Tibial nerve (tissue), 4 donors: ENCODE results near the gene ZNF821. TPM values are rescaled to one million over a fixed set of nuclear protein-coding genes. Genes with fewer than 3 reads are reported as not detected.

Experiments used
- DNase-seq, 2 donors: peaks; one replicate each; pipeline ENCODE4 v3.0.0-alpha.2; 2019; ENCODE audit warnings: low spot score in 2 of 2
- H3K27ac ChIP-seq, 4 donors: fragments of 200-600 bp; sonication (generic) in 3 of 4; one replicate each; pipeline ENCODE4 v1.5.1; 2017 to 2019; ENCODE audit warnings: mild to moderate bottlenecking in 1 of 4
- H3K27me3 ChIP-seq, 2 donors: fragments of 200-600 bp; sonication (generic) in 1 of 2; one replicate each; pipeline versions ENCODE4 v1.5.1 to v1.6.0; 2017 to 2019
- H3K36me3 ChIP-seq, 3 donors: fragments of 200-600 bp; sonication (generic); one replicate each; pipeline ENCODE4 v1.5.1; 2018 to 2019
- H3K4me1 ChIP-seq, 4 donors: fragments of 200-600 bp; sonication (generic) in 3 of 4; one replicate each; pipeline ENCODE4 v1.5.1; 2017 to 2019
- H3K4me3 ChIP-seq, 4 donors: fragments of 200-600 bp; sonication (generic) in 3 of 4; one replicate each; pipeline ENCODE4 v1.5.1; 2017 to 2019; ENCODE audit warnings: mild to moderate bottlenecking in 1 of 4, moderate library complexity in 1 of 4
- H3K9me3 ChIP-seq, 4 donors: fragments of 200-600 bp; sonication (generic) in 3 of 4; one replicate each; pipeline ENCODE4 v1.5.1; 2017 to 2019
- EP300 ChIP-seq, 2 donors: sonication (generic); formaldehyde crosslinking; IDR thresholded peaks; one replicate each; pipeline ENCODE4 v1.6.1; 2017; ENCODE audit warnings: antibody characterized with exemption in 2 of 2, mild to moderate bottlenecking in 1 of 2
- POLR2A ChIP-seq, 2 donors: fragments of 450-650 bp; IDR thresholded peaks; one replicate each; pipeline ENCODE4 v1.6.1; 2017; ENCODE audit warnings: antibody characterized with exemption in 2 of 2, mild to moderate bottlenecking in 2 of 2, moderate library complexity in 2 of 2
- WGBS, 2 donors: methylation state at CpG; one replicate each; pipeline ENCODE4 v1.1.5; 2018; 5-methylcytosine and 5-hydroxymethylcytosine counted together
- total RNA-seq, 4 donors: library from RNA; depleted of rRNA; stranded (reverse); fragments of >200 nt; gene quantifications; one replicate each; pipeline ENCODE4 v1.1.0, GENCODE V29; 2016
- TF ChIP-seq, protein P1 (sequence below), 5 experiments: fragments of 200-600 bp in 3 of 5; fragments of 450-650 bp in 2 of 5; sonication (generic) in 3 of 5; IDR thresholded peaks; one replicate each; pipeline ENCODE4 v1.5.1; 2016 to 2019; ENCODE audit warnings: antibody characterized with exemption in 5 of 5, mild to moderate bottlenecking in 3 of 5, moderate library complexity in 2 of 5

ZNF821 gene
- total RNA-seq: 10 to 100 TPM in 1 of 4 donors, 1 to 10 TPM in 3; 3.5 to 18.9 (median 4.3) TPM

GRCh38 chr16:71883849-71884638 is at the start of gene ZNF821:
Gene ZNF821 (minus strand): TSS chr16:71884182. CDS start chr16:71879946, 4,236 bp downstream.
- 0 to 1% methylated on average over 21 to 31 of the region's 85 CpGs for WGBS, 2 donors
- peak within 1 kb of the TSS; percentile 91 to 96 (median 94) for H3K27ac ChIP-seq
- peak; percentile 49 to 55 for DNase-seq
- H3K9me3 ChIP-seq: no peaks in the 10 kb centered on the region
- H3K4me3 ChIP-seq: peak within 1 kb of the TSS; percentile 78 to 99 (median 88)
- TF ChIP-seq EP300 (IDR thresholded peaks at IDR 0.05): no peak
- peak in 1 of 2 donors; percentile 38 for TF ChIP-seq POLR2A (IDR thresholded peaks at IDR 0.05)
- TF ChIP-seq, protein P1, sequence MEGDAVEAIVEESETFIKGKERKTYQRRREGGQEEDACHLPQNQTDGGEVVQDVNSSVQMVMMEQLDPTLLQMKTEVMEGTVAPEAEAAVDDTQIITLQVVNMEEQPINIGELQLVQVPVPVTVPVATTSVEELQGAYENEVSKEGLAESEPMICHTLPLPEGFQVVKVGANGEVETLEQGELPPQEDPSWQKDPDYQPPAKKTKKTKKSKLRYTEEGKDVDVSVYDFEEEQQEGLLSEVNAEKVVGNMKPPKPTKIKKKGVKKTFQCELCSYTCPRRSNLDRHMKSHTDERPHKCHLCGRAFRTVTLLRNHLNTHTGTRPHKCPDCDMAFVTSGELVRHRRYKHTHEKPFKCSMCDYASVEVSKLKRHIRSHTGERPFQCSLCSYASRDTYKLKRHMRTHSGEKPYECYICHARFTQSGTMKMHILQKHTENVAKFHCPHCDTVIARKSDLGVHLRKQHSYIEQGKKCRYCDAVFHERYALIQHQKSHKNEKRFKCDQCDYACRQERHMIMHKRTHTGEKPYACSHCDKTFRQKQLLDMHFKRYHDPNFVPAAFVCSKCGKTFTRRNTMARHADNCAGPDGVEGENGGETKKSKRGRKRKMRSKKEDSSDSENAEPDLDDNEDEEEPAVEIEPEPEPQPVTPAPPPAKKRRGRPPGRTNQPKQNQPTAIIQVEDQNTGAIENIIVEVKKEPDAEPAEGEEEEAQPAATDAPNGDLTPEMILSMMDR (IDR thresholded peaks at IDR 0.05): peak; percentile 25 to 60 (median 34)
- peaks cover 0 to 17% (median 6%) of the 10 kb centered on the region in 3 donors for H3K36me3 ChIP-seq
- H3K27me3 ChIP-seq: no peaks in the 10 kb centered on the region
- peaks cover 0 to 30% (median 7%) of the 10 kb centered on the region in 4 donors for H3K4me1 ChIP-seq

- Histone ChIP-seq H3K4me3 (no peak overlapping the region), H3K9me3 (no peaks in the 10 kb centered on the region), H3K27me3 (no peaks in the 10 kb centered on the region), H3K4me1 (peaks cover 0 to 17% (median 0%) of the 10 kb centered on the region in 4 donors), H3K36me3 (peaks cover 0 to 42% (median 6%) of the 10 kb centered on the region in 3 donors), H3K27ac (no peak overlapping the region)
- TF ChIP-seq POLR2A (IDR thresholded peaks at IDR 0.05) (no peak), EP300 (IDR thresholded peaks at IDR 0.05) (no peak)
- TF ChIP-seq, protein P1 (IDR thresholded peaks at IDR 0.05): no peak
- 84% methylated on average over 1 of the region's 1 CpG for WGBS, 2 donors
- DNase-seq: no peak
These were observed 49.0 kb upstream of the ZNF821 start for GRCh38 chr16:71933017-71933416.

DNA sequence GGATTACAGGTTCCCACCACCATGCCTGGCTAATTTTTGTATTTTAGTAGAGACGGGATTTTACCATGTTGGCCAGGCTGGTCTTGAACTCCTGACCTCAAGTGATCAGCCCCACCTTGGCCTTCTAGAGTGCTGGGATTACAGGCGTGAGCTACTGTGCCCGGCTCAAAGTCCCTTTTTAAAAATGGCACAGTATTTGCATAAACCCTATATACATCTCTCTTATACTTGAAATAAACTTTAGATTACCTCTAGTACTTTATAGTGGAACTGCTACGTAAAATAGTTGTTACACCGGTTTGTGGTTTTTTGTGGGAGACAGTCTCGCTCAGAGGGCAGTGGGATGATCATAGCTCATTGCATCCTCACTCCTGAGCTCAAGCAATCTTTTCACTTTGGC is 47.6 kb upstream of the ZNF821 start:
- Histone ChIP-seq H3K9me3 (no peaks in the 10 kb centered on the region), H3K36me3 (peaks cover 0 to 56% (median 9%) of the 10 kb centered on the region in 3 donors), H3K27ac (no peak overlapping the region), H3K27me3 (no peaks in the 10 kb centered on the region), H3K4me1 (peaks cover 0 to 31% (median 0%) of the 10 kb centered on the region in 4 donors), H3K4me3 (no peak overlapping the region)
- TF ChIP-seq, protein P1 (IDR thresholded peaks at IDR 0.05): no peak
- TF ChIP-seq POLR2A (IDR thresholded peaks at IDR 0.05): no peak
- no peak for TF ChIP-seq EP300 (IDR thresholded peaks at IDR 0.05)
- WGBS, 2 donors: 90% methylated on average over 6 of the region's 6 CpGs
- no peak for DNase-seq

DNA sequence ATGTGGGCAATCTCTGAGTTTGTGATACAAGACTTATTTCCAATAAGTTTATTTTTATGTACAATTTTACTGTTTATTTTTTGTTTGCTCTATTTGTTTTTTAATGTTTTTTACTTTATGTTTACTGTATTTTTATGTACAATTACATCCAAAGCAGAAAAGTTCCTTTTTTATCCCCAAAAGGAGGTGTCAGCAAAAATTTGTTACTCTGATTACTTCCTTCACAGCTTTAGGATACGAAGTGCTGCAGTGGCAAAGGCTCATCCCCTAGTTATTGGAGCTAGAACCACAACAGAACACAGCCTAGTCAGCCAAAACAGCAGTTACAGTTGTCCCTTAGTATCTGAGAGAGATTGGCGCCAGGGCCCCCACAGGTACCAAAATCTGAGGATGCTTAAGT is 47.0 kb upstream of the ZNF821 start:
- H3K4me1 ChIP-seq: peaks cover 0 to 35% (median 0%) of the 10 kb centered on the region in 4 donors
- WGBS, 2 donors: 76 to 82% methylated on average over 2 of the region's 2 CpGs

More for the DNA sequence above, 47.0 kb upstream of the ZNF821 start:
- H3K36me3 ChIP-seq: peaks cover 0 to 62% (median 9%) of the 10 kb centered on the region in 3 donors
- H3K27me3 ChIP-seq: no peaks in the 10 kb centered on the region
- TF ChIP-seq EP300 (IDR thresholded peaks at IDR 0.05): no peak
- TF ChIP-seq POLR2A (IDR thresholded peaks at IDR 0.05): no peak
- TF ChIP-seq, protein P1 (IDR thresholded peaks at IDR 0.05): no peak
- no peak for DNase-seq
- H3K27ac ChIP-seq: no peak overlapping the region
- H3K4me3 ChIP-seq: no peak overlapping the region
- no peaks in the 10 kb centered on the region for H3K9me3 ChIP-seq
